Measurements from ENCODE around the gene TECTB. TPM values are rescaled to one million over a fixed set of nuclear protein-coding genes. Genes with fewer than 3 reads are reported as not detected.

TECTB gene
- total RNA-seq, 4 donors from 2014 or later = not detected

- in situ Hi-C loops (cut with MboI; ENCODE audit: low pct_ligation_motif_present in 1 of 4, low pct_unique_long_range_greater_than_20kb in 1 of 4, low sequenced_read_pairs in 3 of 4) = no loop called here
- Histone ChIP-seq H3K27me3 (no peaks in the 10 kb centered on the region), H3K4me3 (no peak overlapping the region), H3K36me3 (no peaks in the 10 kb centered on the region), H3K4me1 (no peaks in the 10 kb centered on the region), H3K27ac (no peak overlapping the region), H3K9me3 (no peaks in the 10 kb centered on the region)
- TF ChIP-seq POLR2AphosphoS5 (IDR thresholded peaks at IDR 0.05) = no peak
- no peak for TF ChIP-seq POLR2A (IDR thresholded peaks at IDR 0.05)
- TF ChIP-seq EP300 (IDR thresholded peaks at IDR 0.05; ENCODE audit: low read depth) = no peak
- TF ChIP-seq, protein P1, sequence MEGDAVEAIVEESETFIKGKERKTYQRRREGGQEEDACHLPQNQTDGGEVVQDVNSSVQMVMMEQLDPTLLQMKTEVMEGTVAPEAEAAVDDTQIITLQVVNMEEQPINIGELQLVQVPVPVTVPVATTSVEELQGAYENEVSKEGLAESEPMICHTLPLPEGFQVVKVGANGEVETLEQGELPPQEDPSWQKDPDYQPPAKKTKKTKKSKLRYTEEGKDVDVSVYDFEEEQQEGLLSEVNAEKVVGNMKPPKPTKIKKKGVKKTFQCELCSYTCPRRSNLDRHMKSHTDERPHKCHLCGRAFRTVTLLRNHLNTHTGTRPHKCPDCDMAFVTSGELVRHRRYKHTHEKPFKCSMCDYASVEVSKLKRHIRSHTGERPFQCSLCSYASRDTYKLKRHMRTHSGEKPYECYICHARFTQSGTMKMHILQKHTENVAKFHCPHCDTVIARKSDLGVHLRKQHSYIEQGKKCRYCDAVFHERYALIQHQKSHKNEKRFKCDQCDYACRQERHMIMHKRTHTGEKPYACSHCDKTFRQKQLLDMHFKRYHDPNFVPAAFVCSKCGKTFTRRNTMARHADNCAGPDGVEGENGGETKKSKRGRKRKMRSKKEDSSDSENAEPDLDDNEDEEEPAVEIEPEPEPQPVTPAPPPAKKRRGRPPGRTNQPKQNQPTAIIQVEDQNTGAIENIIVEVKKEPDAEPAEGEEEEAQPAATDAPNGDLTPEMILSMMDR (IDR thresholded peaks at IDR 0.05) = no peak
- intact Hi-C loops (cut with DNase I; ENCODE audit: low total_unique reads) = no loop called here
- DNase-seq = no peak
- 37 to 53% methylated on average over 3 of the region's 3 CpGs for WGBS, 2 donors (ENCODE audit: low coverage in 1 of 2)
Measured at GRCh38 chr10:112279433-112279832, 3.8 kb upstream of the TECTB start.

DNA sequence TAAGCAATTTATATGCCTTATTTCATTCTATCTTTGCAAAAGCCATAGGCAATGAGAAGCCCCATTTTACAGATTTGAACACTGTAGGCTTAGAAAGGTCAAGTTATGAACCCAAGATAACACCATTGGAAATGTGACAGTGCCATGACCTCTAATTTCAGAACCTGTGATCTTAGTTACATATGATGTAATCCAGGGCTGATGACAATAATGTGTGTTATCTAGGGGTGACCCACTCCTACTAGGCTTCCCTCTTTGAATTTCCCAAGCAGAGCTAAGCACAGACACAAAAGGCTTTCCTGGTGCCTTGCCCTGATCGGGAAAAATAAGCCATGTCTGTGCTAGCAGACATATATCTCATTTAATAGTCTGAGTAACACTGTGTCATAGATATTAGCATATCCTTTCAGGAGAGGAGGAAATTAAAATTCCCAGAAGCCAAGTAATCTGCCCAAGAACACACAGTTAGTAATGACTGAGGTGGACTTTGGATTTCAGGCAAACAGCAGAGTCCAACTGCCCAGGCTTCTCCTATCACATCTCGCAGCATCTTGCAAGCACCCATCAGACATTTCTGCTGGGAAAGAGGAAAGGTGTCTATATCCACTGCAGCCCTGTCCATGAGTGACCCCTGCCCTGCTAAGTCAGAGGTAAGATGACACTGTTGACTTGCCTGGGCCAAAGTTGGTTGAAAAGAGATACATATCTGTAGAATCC is 2.8 kb upstream of the TECTB start:
- H3K27ac ChIP-seq = no peak overlapping the region
- H3K4me3 ChIP-seq = no peak overlapping the region
- H3K36me3 ChIP-seq = no peaks in the 10 kb centered on the region
- TF ChIP-seq POLR2A (IDR thresholded peaks at IDR 0.05) = no peak
- TF ChIP-seq POLR2AphosphoS5 (IDR thresholded peaks at IDR 0.05) = no peak
- no peak for TF ChIP-seq EP300 (IDR thresholded peaks at IDR 0.05; ENCODE audit: low read depth)
- TF ChIP-seq, protein P1 (IDR thresholded peaks at IDR 0.05) = no peak
- 77% methylated on average over 2 of the region's 2 CpGs; no CpG with 5 or more reads in 1 of the 2 donors for WGBS, 2 donors (ENCODE audit: low coverage in 1 of 2)
- no peaks in the 10 kb centered on the region for H3K27me3 ChIP-seq
- H3K9me3 ChIP-seq = no peaks in the 10 kb centered on the region
- H3K4me1 ChIP-seq = no peaks in the 10 kb centered on the region
- in situ Hi-C loops (cut with MboI; ENCODE audit: low pct_ligation_motif_present in 1 of 4, low pct_unique_long_range_greater_than_20kb in 1 of 4, low sequenced_read_pairs in 3 of 4) = no loop called here
- intact Hi-C loops (cut with DNase I; ENCODE audit: low total_unique reads) = no loop called here
- DNase-seq = no peak

DNA sequence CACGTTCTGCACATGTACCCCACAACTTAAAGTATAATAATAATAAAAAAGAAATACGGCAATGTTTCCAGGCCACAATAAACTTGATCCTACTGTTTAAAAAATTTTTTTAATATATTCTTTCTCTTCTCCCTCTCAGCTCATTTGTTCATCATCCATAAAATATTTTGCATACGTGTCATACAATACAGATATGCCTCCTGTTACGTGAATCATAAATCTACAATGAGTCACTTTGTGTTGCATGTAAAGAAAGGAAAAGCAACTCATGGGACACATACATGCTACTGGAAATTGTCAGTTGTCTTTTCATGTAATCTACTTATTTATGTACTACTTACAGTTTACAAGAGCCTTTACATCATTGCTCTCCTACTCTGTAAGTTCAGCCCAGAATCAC is 1.1 kb upstream of the TECTB start:
- H3K27me3 ChIP-seq = no peaks in the 10 kb centered on the region
- no peak overlapping the region for H3K27ac ChIP-seq
- DNase-seq = no peak
- TF ChIP-seq EP300 (IDR thresholded peaks at IDR 0.05; ENCODE audit: low read depth) = no peak
- no peak for TF ChIP-seq POLR2A (IDR thresholded peaks at IDR 0.05)
- TF ChIP-seq, protein P1 (IDR thresholded peaks at IDR 0.05) = no peak
- TF ChIP-seq POLR2AphosphoS5 (IDR thresholded peaks at IDR 0.05) = no peak
- no peak overlapping the region for H3K4me3 ChIP-seq
- H3K4me1 ChIP-seq = no peaks in the 10 kb centered on the region
- intact Hi-C loops (cut with DNase I; ENCODE audit: low total_unique reads) (no loop called here), in situ Hi-C loops (cut with MboI; ENCODE audit: low pct_ligation_motif_present in 1 of 4, low pct_unique_long_range_greater_than_20kb in 1 of 4, low sequenced_read_pairs in 3 of 4) (no loop called here)
- H3K36me3 ChIP-seq = no peaks in the 10 kb centered on the region
- 86 to 91% methylated on average over 4 of the region's 4 CpGs for WGBS, 2 donors (ENCODE audit: low coverage in 1 of 2)
- no peaks in the 10 kb centered on the region for H3K9me3 ChIP-seq

DNA sequence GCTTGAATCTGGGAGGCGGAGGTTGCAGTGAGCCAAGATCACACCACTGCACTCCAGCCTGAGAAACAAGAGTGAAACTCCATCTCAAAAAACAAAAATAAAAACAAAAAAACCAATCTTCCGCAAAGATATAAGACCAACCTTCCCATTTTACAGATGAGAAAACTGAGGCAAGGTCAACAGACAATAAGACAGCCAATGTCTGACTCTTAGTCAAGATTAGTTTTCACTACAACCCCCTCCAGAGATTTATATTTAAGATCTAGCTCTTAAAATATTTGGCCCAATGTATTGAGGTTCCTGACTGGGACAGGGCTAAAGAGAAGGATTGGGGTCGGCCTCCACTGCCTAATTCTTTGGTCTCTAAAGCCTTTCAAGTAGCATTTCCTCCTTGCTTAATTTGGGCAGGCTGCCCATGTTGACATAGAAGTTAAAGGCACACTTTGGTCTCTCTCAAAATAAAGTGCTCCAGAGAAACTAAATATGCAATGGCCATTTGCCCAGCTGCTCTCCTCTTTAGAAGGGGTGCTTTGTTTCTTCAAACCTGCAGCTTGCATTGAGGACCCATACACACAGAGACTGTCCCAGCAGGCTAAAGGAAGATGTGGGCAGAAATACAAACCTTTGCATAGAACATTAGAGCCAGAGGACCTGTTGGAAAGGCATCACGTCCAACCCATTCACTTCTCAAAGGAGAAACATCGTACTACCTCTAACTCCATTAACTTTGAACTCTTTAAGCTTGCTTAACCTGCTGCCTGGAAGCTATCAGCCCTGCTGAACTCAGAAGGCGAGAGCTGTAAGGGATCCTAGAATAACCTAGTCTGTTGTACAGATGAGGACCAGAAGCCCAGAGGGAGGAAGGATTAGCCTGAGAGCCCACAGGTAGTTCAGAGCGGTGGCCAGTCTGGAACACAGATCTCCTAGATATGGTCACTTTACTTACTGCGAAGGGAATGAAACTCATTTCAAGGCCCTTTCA is 3.9 kb downstream of the TECTB start:
- TF ChIP-seq, protein P1 (IDR thresholded peaks at IDR 0.05) = no peak
- TF ChIP-seq POLR2AphosphoS5 (IDR thresholded peaks at IDR 0.05) (no peak), POLR2A (IDR thresholded peaks at IDR 0.05) (no peak), EP300 (IDR thresholded peaks at IDR 0.05; ENCODE audit: low read depth) (no peak)
- H3K36me3 ChIP-seq = no peaks in the 10 kb centered on the region
- H3K27me3 ChIP-seq = no peaks in the 10 kb centered on the region
- no peaks in the 10 kb centered on the region for H3K9me3 ChIP-seq
- no peak overlapping the region for H3K4me3 ChIP-seq
- no peak for DNase-seq
- H3K27ac ChIP-seq = no peak overlapping the region
- in situ Hi-C loops (cut with MboI; ENCODE audit: low pct_ligation_motif_present in 1 of 4, low pct_unique_long_range_greater_than_20kb in 1 of 4, low sequenced_read_pairs in 3 of 4) (no loop called here), intact Hi-C loops (cut with DNase I; ENCODE audit: low total_unique reads) (no loop called here)
- H3K4me1 ChIP-seq = no peaks in the 10 kb centered on the region
- 65 to 78% methylated on average over 5 to 8 of the region's 8 CpGs for WGBS, 2 donors (ENCODE audit: low coverage in 1 of 2)
